NCI-H774 (cell line): ENCODE data around the gene SYDE2.
"Not testable (repeated sequence)": the region's sequence is repeated elsewhere in the genome, so short reads cannot be mapped to it uniquely, and the experiment has no call there.

ENCODE experiments used
- DNase-seq: peaks from one replicate; lab custom pipeline; 2025; lab: John Stamatoyannopoulos, UW

The SYDE2 gene

GRCh38 chr1:85219853-85220610 lies 19.2 kb upstream of the SYDE2 start:
- no peak for DNase-seq

GRCh38 chr1:85216697-85217096 lies 15.9 kb upstream of the SYDE2 start:
- DNase-seq: no peak

- DNase-seq: no peak
Measured at GRCh38 chr1:85214654-85215053, 13.8 kb upstream of the SYDE2 start.

GRCh38 chr1:85208488-85208887 lies 7.7 kb upstream of the SYDE2 start:
- DNase-seq: no peak

GRCh38 chr1:85203573-85204171 lies 2.9 kb upstream of the SYDE2 start:
- DNase-seq: no peak

- DNase-seq: no peak
Measured at GRCh38 chr1:85202864-85203255, 2.0 kb upstream of the SYDE2 start.

GRCh38 chr1:85202092-85202863 lies 1.5 kb upstream of the SYDE2 start:
- DNase-seq: no peak

- DNase-seq: peak; percentile 49
Measured at GRCh38 chr1:85201340-85202091, 700 bp upstream of the SYDE2 start.

GRCh38 chr1:85199667-85200462 lies 951 bp downstream of the SYDE2 start:
- no peak for DNase-seq

- no peak for DNase-seq
Measured at GRCh38 chr1:85198864-85199263, 2.0 kb downstream of the SYDE2 start.

GRCh38 chr1:85196358-85196757 lies 4.5 kb downstream of the SYDE2 start:
- DNase-seq: no peak

GRCh38 chr1:85195703-85196102 lies 5.1 kb downstream of the SYDE2 start:
- no peak for DNase-seq

- not testable (repeated sequence) for DNase-seq
Measured at GRCh38 chr1:85192129-85192528, 8.7 kb downstream of the SYDE2 start.

- DNase-seq: no peak
Measured at GRCh38 chr1:85189120-85189519, 11.7 kb downstream of the SYDE2 start.

- no peak for DNase-seq
Measured at GRCh38 chr1:85188530-85188929, 12.3 kb downstream of the SYDE2 start.

- DNase-seq: not testable (repeated sequence)
Measured at GRCh38 chr1:85187021-85187420, 13.8 kb downstream of the SYDE2 start.

GRCh38 chr1:85184245-85184644 lies 16.6 kb downstream of the SYDE2 start:
- no peak for DNase-seq

GRCh38 chr1:85182700-85183099 lies 18.1 kb downstream of the SYDE2 start:
- no peak for DNase-seq

GRCh38 chr1:85180869-85181268 lies 19.9 kb downstream of the SYDE2 start:
- no peak for DNase-seq

- DNase-seq: no peak
Measured at GRCh38 chr1:85179522-85179921, 21.3 kb downstream of the SYDE2 start.

- no peak for DNase-seq
Measured at GRCh38 chr1:85178396-85178795, 22.4 kb downstream of the SYDE2 start.
